HepG2 (cell line): Measurements from ENCODE around the gene RTBDN. TPM values are rescaled to one million over a fixed set of nuclear protein-coding genes. Genes with fewer than 3 reads are reported as not detected.

Source experiments
- ATAC-seq: fragments of 200-7000 bp; cut with Tn5 transposase; 3 replicates; pipeline ENCODE4 v1.9.1; 2020; ENCODE audit warnings: mild to moderate bottlenecking, moderate library complexity
- BruUV-seq: library from RNA; stranded (reverse); fragments of 400-500 nt; replicated peaks from 2 replicates; lab custom pipeline; 2021; lab: Mats Ljungman, UMichigan
- CTCF ChIA-PET: fragments of 300-600 bp; formaldehyde crosslinking; extraction: SDS; loops from one replicate; lab custom pipeline; 2021; ENCODE audit warnings: low total read pairs, inconsistent platforms, low intra/inter-chr PET ratio; lab: Yijun Ruan, JAX
- POLR2A ChIA-PET: fragments of 350-600 bp; sonication (Branson Sonifier 250); formaldehyde crosslinking; loops from one replicate; lab custom pipeline; 2020; ENCODE audit warnings: antibody characterized with exemption, inconsistent platforms; lab: Yijun Ruan, JAX
- DNase-seq: peaks from one replicate; pipeline ENCODE4 v3.0.0-alpha.2; 2015; ENCODE audit warnings: low spot score
- FAIRE-seq: peaks from 3 replicates; lab custom pipeline; 2011; peaks lifted over from hg19 to GRCh38; lab: Jason Lieb, UNC
- H2AFZ ChIP-seq: one replicate; pipeline ENCODE4 v1.6.1; 2011; ENCODE audit warnings: low read length, inconsistent platforms
- H3K27ac ChIP-seq: fragments of 300-600 bp; 3 replicates; pipeline ENCODE4 v1.8.0; 2011; ENCODE audit warnings: mixed run types, mild to moderate bottlenecking, mixed read lengths, low read length, inconsistent platforms; ENCODE audit not compliant: insufficient read depth; ENCODE audit errors: extremely low read length
- H3K27me3 ChIP-seq, 2 experiments: fragments of 200-600 bp in 1 of 2; 2 replicates in 1 of 2; 3 replicates in 1 of 2; pipeline versions ENCODE4 v1.6.0 to v1.8.0; 2011; ENCODE audit warnings: low read length in 2 of 2, mild to moderate bottlenecking in 2 of 2, moderate library complexity in 2 of 2, inconsistent platforms in 1 of 2; ENCODE audit not compliant: insufficient read depth in 2 of 2, control insufficient read depth in 1 of 2
- H3K36me3 ChIP-seq, 2 experiments: fragments of 200-600 bp in 1 of 2; replicated peaks in 1 of 2; 2 replicates in 1 of 2; 3 replicates in 1 of 2; pipeline versions ENCODE4 v1.5.1 to v1.8.0; 2011; ENCODE audit warnings: low read length in 2 of 2, inconsistent platforms in 1 of 2; ENCODE audit not compliant: insufficient read depth in 2 of 2, control insufficient read depth in 1 of 2
- H3K4me1 ChIP-seq: 2 replicates; pipeline ENCODE4 v1.5.1; 2012; ENCODE audit warnings: low read length, inconsistent platforms; ENCODE audit not compliant: insufficient read depth
- H3K4me2 ChIP-seq: 2 replicates; pipeline ENCODE4 v1.6.0; 2011; ENCODE audit warnings: low read depth, low read length, inconsistent platforms
- H3K4me3 ChIP-seq, 3 experiments: fragments of 200-600 bp in 1 of 3; sonication (generic), shearing (Covaris generic) in 1 of 3; replicated peaks in 1 of 3; 2 replicates each; pipeline ENCODE4 v1.5.1; 2011 to 2016; ENCODE audit warnings: low read length in 3 of 3, inconsistent platforms in 2 of 3, low read depth in 2 of 3, mild to moderate bottlenecking in 2 of 3, control low read depth in 1 of 3, mixed read lengths in 1 of 3; ENCODE audit not compliant: insufficient read depth in 1 of 3
- H3K79me2 ChIP-seq: one replicate; pipeline ENCODE4 v1.6.1; 2011; ENCODE audit warnings: low read length, inconsistent platforms; ENCODE audit not compliant: insufficient read depth
- H3K9ac ChIP-seq: 2 replicates; pipeline ENCODE4 v1.6.0; 2011; ENCODE audit warnings: mild to moderate bottlenecking, low read depth, low read length, inconsistent platforms; ENCODE audit not compliant: insufficient read depth
- H3K9me3 ChIP-seq: 2 replicates; pipeline ENCODE4 v1.5.1; 2012; ENCODE audit warnings: mild to moderate bottlenecking, low read length
- H4K20me1 ChIP-seq: 2 replicates; pipeline ENCODE4 v1.6.0; 2011; ENCODE audit warnings: inconsistent platforms, mild to moderate bottlenecking, low read length, moderate library complexity; ENCODE audit not compliant: insufficient read depth
- CREB1 ChIP-seq, 2 experiments: fragments of 450-650 bp in 1 of 2; IDR thresholded peaks; 2 replicates each; pipeline ENCODE4 v1.6.1; 2016 to 2017; ENCODE audit warnings: control low read depth in 1 of 2, mild to moderate bottlenecking in 1 of 2, missing compliant biosample characterization in 1 of 2, missing genetic modification characterization in 1 of 2
- FOXO1 ChIP-seq: sonication (generic); formaldehyde crosslinking; IDR thresholded peaks from 2 replicates; pipeline ENCODE4 v1.4.0; 2020; ENCODE audit warnings: missing genetic modification reagents
- RAD21 ChIP-seq: fragments of 450-650 bp; formaldehyde crosslinking; IDR thresholded peaks from 2 replicates; pipeline ENCODE4 v1.5.0; 2020; ENCODE audit warnings: mild to moderate bottlenecking
- SIX1 ChIP-seq: sonication (generic); formaldehyde crosslinking; IDR thresholded peaks from 2 replicates; pipeline ENCODE4 v1.4.0; 2020; ENCODE audit warnings: missing genetic modification reagents, borderline replicate concordance
- TRIM24 ChIP-seq: sonication (generic); formaldehyde crosslinking; IDR thresholded peaks from 2 replicates; pipeline ENCODE4 v1.8.0; 2022; ENCODE audit warnings: mild to moderate bottlenecking, missing genetic modification reagents
- ZC3H13 ChIP-seq: sonication (generic); formaldehyde crosslinking; IDR thresholded peaks from 2 replicates; pipeline ENCODE4 v1.8.1; 2023; ENCODE audit warnings: mild to moderate bottlenecking, missing genetic modification reagents, moderate library complexity
- ZMYM3 ChIP-seq: sonication (generic); formaldehyde crosslinking; IDR thresholded peaks from 2 replicates; pipeline ENCODE4 v1.5.1; 2020; ENCODE audit warnings: mild to moderate bottlenecking, missing genetic modification reagents
- ZNF652 ChIP-seq: IDR thresholded peaks from 2 replicates; pipeline ENCODE4 v1.6.1; 2016; ENCODE audit warnings: low read depth, borderline replicate concordance
- ZNF768 ChIP-seq: sonication (generic); formaldehyde crosslinking; IDR thresholded peaks from 2 replicates; pipeline ENCODE4 v1.4.0; 2020; ENCODE audit warnings: missing genetic modification reagents
- WGBS: methylation state at CpG from one replicate; pipeline ENCODE4 v1.1.6; 2017; ENCODE audit warnings: low lambda C conversion rate; 5-methylcytosine and 5-hydroxymethylcytosine counted together
- in situ Hi-C: cut with HindIII; loops from 2 replicates; pipeline ENCODE4 v1.10.0; 2017; ENCODE audit warnings: low pct_unique_long_range_greater_than_20kb; ENCODE audit not compliant: extremely low pct_ligation_motif_present
- intact Hi-C: fragments of 100-400 bp; cut with micrococcal nuclease; formaldehyde crosslinking; loops from one replicate; pipeline ENCODE4 v1.10.0; 2022; ENCODE audit not compliant: unreplicated experiment
- polyA plus RNA-seq, 8 experiments: library from polyadenylated mRNA; depleted of rRNA in 3 of 8; stranded (reverse) in 7 of 8; unstranded in 1 of 8; fragments of >200 nt; fragmentation: Illumina TruSeq in 4 of 8; extraction: Trizol in 4 of 8; gene quantifications; 2 replicates each; pipeline versions ENCODE4 v1.2.1 to v1.2.3, GENCODE V29; 2011 to 2016; ENCODE audit warnings: low read depth in 4 of 8, missing spikeins in 1 of 8, mixed read lengths in 1 of 8; ENCODE audit not compliant: insufficient read depth in 1 of 8
- total RNA-seq, 5 experiments: library from RNA; depleted of rRNA; stranded (reverse); fragments of >200 nt; fragmentation: Illumina TruSeq; extraction: Trizol; gene quantifications; 2 replicates each; pipeline ENCODE4 v1.2.3, GENCODE V29; 2016; ENCODE audit warnings: low read depth in 1 of 5
- TF ChIP-seq, protein P1 (sequence below): sonication (generic); formaldehyde crosslinking; IDR thresholded peaks from 2 replicates; pipeline ENCODE4 v1.8.1; 2022; ENCODE audit warnings: mild to moderate bottlenecking, missing genetic modification reagents
- TF ChIP-seq, protein P2 (sequence below): sonication (generic); formaldehyde crosslinking; IDR thresholded peaks from 2 replicates; pipeline ENCODE4 v1.5.0; 2020; ENCODE audit warnings: missing genetic modification reagents
- TF ChIP-seq, protein P3 (sequence below): sonication (generic); formaldehyde crosslinking; IDR thresholded peaks from 2 replicates; pipeline ENCODE4 v1.4.0; 2020; ENCODE audit warnings: mild to moderate bottlenecking, missing genetic modification reagents
- TF ChIP-seq, protein P4 (sequence below): sonication (generic); formaldehyde crosslinking; IDR thresholded peaks from 2 replicates; pipeline ENCODE4 v1.8.1; 2023; ENCODE audit warnings: missing genetic modification reagents, inconsistent platforms, borderline replicate concordance
- TF ChIP-seq, protein P5 (sequence below): sonication (generic); formaldehyde crosslinking; IDR thresholded peaks from 2 replicates; pipeline ENCODE4 v1.8.1; 2023; ENCODE audit warnings: mild to moderate bottlenecking, moderate library complexity, missing genetic modification reagents

RTBDN gene
- total and polyA plus RNA-seq, 2 of the 13 experiments (the other 11 are each of a cell fraction or from before 2014, with no cell fraction given), result 0.27 to 0.48 TPM

DNA sequence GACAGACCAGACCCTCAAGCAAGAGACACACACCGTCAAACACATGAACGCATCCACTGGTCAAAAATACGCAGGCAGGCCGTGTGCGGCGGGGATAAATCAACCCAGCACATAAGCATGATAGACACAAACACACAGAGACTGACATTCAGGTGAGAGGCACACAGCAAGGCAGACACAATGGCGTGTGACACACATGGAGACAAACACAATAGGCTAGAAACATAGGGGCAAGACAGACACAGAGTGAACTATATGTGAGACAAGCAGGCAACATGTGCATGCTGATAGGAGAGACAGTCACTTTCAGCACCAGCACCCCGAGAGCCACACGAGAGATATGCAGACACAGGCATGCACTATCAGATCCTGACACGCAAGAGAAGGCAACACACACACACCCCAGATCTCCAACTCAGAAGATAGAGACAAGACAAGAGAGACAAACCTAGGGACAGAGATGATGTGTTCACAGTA is 49.9 kb downstream of the RTBDN start:
- FAIRE-seq (no peak), DNase-seq (no peak), ATAC-seq (peak; percentile 4; the same call in 1 of the 3 replicates)
- no peaks in the 10 kb centered on the region for H3K9me3 ChIP-seq
- CTCF ChIA-PET, result no interaction called here
- H3K27ac ChIP-seq, result no peak overlapping the region
- no peak overlapping the region for H2AFZ ChIP-seq
- peak overlapping the region; percentile 92; the same call in 1 of the 2 replicates for H3K4me2 ChIP-seq
- 0 out of 6 replicates have a peak overlapping the region, but pooled peaks of 1 of the 3 experiments have one; percentile 73 for H3K4me3 ChIP-seq
- POLR2A ChIA-PET, result interaction anchor here (1.0 to 3.9 kb wide), 2 partner anchors 8 to 24 kb away, joined by 3 to 38 read pairs; partner anchors contain the start of gene JUNB
- H3K27me3 ChIP-seq, result no peaks in the 10 kb centered on the region; a peak in 3 of 5 replicates
- no TSS peak for BruUV-seq
- in situ Hi-C loops (no loop called here), intact Hi-C loops (no loop called here)
- no peaks in the 10 kb centered on the region for H3K79me2 ChIP-seq
- no peaks in the 10 kb centered on the region for H3K36me3 ChIP-seq
- no peaks in the 10 kb centered on the region for H4K20me1 ChIP-seq
- 4% methylated on average over 10 of the region's 10 CpGs for WGBS
- no peak overlapping the region for H3K9ac ChIP-seq
- peaks cover 85% of the 10 kb centered on the region for H3K4me1 ChIP-seq
- TF ChIP-seq, protein P1, sequence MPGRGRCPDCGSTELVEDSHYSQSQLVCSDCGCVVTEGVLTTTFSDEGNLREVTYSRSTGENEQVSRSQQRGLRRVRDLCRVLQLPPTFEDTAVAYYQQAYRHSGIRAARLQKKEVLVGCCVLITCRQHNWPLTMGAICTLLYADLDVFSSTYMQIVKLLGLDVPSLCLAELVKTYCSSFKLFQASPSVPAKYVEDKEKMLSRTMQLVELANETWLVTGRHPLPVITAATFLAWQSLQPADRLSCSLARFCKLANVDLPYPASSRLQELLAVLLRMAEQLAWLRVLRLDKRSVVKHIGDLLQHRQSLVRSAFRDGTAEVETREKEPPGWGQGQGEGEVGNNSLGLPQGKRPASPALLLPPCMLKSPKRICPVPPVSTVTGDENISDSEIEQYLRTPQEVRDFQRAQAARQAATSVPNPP, result no peak
- TF ChIP-seq SIX1 (CRISPR knock-in tag) (no peak), RAD21 (no peak), ZNF768 (CRISPR knock-in tag) (peak; percentile 75), ZNF652 (CRISPR knock-in tag) (no peak), CREB1 (IDR thresholded peaks at IDR 0.05) (0 out of 2 replicates have a peak, but pooled peaks have one; percentile 6), CREB1 (CRISPR knock-in tag; IDR thresholded peaks at IDR 0.05) (no peak), FOXO1 (CRISPR knock-in tag) (no peak), ZC3H13 (CRISPR knock-in tag) (0 out of 2 replicates have a peak, but pooled peaks have one; percentile 48), ZMYM3 (CRISPR knock-in tag) (no peak), TRIM24 (no peak)
- TF ChIP-seq, protein P2, sequence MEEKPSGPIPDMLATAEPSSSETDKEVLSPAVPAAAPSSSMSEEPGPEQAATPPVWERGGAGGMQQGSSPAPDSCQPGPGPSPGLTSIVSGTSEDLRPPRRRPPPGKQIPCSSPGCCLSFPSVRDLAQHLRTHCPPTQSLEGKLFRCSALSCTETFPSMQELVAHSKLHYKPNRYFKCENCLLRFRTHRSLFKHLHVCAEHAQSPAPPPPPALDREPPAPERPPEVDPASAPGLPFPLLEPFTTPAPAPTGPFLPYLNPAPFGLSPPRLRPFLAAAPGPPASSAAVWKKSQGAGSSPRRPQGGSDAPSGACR (CRISPR knock-in tag), result no peak
- TF ChIP-seq, protein P3, sequence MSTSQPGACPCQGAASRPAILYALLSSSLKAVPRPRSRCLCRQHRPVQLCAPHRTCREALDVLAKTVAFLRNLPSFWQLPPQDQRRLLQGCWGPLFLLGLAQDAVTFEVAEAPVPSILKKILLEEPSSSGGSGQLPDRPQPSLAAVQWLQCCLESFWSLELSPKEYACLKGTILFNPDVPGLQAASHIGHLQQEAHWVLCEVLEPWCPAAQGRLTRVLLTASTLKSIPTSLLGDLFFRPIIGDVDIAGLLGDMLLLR, result no peak
- TF ChIP-seq, protein P4, sequence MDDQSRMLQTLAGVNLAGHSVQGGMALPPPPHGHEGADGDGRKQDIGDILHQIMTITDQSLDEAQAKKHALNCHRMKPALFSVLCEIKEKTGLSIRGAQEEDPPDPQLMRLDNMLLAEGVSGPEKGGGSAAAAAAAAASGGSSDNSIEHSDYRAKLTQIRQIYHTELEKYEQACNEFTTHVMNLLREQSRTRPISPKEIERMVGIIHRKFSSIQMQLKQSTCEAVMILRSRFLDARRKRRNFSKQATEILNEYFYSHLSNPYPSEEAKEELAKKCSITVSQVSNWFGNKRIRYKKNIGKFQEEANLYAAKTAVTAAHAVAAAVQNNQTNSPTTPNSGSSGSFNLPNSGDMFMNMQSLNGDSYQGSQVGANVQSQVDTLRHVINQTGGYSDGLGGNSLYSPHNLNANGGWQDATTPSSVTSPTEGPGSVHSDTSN (CRISPR knock-in tag), result no peak
- TF ChIP-seq, protein P5, sequence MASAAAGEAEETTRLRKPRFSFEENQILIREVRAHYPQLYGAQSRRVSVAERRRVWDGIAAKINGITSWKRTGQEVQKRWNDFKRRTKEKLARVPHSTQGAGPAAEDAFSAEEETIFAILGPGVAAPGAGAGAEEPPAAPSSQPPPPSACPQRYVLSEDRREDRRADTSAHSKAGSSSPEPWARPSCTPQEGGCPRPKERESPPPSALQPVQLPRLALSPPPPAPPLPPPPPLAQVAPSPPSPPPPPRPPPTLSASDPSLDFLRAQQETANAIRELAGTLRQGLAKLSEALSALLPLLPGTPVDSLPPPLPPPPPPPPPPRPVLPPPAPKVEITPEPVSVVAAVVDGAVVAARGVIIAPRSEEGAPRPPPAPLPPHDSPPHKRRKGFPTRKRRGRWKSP (CRISPR knock-in tag), result 0 out of 2 replicates have a peak, but pooled peaks have one; percentile 27
